ENCODE results near the gene UNC13A. TPM values are rescaled to one million over a fixed set of nuclear protein-coding genes. Genes with fewer than 3 reads are reported as not detected.

UNC13A gene
- total RNA-seq, 4 donors from 2014 or later, result 0.38 to 0.83 (median 0.62) TPM

DNA sequence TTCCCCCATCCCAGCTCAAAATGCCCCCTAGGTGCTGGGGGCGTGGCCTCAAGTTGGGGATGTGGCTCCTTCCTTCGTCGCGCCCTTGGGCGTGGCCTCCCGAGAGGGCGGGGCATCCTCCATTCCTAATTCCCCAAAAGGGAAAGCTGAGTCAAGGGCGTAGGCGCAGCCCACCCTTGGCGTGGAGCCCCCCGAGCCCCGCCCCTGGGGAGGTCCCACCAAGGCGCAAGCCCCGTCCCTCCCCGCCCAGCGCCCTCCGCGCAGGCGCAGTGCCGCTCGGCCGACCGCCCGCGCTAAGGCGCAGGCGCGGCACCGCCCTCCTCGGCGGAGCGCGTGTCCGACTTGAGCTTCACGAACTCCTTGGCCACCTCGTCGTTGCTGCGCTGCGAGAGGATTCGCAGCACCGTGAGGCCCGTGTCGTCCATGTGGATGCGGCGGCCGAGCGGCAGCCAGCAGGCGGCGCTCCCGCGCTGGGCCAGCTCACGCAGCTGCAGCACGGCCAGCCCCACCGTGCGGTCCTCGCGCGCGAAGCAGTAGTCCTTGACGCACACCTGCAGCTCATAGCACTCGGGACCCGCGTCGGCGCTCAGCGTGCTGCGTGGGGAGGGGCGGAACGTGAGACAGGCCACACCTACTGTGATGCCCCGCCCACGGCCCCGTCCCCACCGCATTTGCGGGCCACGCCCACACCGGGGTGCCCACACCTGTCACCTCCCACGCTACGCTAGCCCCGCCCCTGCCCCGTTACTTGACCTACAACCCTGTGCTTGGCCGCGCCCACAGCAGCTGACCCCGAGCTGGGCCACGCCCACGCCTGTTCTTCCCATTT is 82.2 kb downstream of the UNC13A start:
- no peaks in the 10 kb centered on the region for H3K27me3 ChIP-seq
- H3K4me3 ChIP-seq, result peak overlapping the region; percentile 28 to 54 (median 40)
- DNase-seq, result peak; percentile 75 to 91 (median 82)

DNA sequence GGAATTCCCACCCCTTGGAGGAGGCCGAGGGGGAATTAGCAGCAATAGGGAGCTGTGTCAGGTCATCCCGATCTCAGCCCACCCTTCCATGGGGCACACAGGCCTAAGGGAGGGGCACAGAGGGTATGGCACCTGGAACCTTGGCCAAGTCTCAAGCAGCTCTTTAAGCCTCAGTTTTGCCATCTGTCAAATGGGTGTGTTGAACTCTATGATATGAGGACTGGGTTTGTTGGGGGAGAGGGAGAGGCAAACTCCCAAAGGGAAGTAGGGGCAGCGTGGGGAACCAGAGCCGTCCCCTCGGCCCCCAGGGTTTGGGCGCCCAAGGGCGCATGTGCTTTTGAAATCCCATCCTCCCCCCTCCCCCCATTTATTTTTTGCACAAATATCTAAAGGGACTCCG is 83.0 kb downstream of the UNC13A start:
- Histone ChIP-seq H3K36me3 (no peaks in the 10 kb centered on the region), H3K27ac (no peak overlapping the region), H3K9me3 (peaks cover 0 to 7% (median 0%) of the 10 kb centered on the region in 4 donors), H3K4me1 (peaks cover 0 to 14% (median 12%) of the 10 kb centered on the region in 4 donors), H3K27me3 (no peaks in the 10 kb centered on the region), H3K4me3 (no peak overlapping the region)
- no peak for DNase-seq
- no peak for TF ChIP-seq POLR2A (IDR thresholded peaks at IDR 0.05)
- TF ChIP-seq, protein P1, sequence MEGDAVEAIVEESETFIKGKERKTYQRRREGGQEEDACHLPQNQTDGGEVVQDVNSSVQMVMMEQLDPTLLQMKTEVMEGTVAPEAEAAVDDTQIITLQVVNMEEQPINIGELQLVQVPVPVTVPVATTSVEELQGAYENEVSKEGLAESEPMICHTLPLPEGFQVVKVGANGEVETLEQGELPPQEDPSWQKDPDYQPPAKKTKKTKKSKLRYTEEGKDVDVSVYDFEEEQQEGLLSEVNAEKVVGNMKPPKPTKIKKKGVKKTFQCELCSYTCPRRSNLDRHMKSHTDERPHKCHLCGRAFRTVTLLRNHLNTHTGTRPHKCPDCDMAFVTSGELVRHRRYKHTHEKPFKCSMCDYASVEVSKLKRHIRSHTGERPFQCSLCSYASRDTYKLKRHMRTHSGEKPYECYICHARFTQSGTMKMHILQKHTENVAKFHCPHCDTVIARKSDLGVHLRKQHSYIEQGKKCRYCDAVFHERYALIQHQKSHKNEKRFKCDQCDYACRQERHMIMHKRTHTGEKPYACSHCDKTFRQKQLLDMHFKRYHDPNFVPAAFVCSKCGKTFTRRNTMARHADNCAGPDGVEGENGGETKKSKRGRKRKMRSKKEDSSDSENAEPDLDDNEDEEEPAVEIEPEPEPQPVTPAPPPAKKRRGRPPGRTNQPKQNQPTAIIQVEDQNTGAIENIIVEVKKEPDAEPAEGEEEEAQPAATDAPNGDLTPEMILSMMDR (IDR thresholded peaks at IDR 0.05), result no peak

More for the DNA sequence above, 82.2 kb downstream of the UNC13A start:
- no peaks in the 10 kb centered on the region for H3K36me3 ChIP-seq
- peaks cover 0 to 14% (median 12%) of the 10 kb centered on the region in 4 donors for H3K4me1 ChIP-seq
- peaks cover 0 to 7% (median 0%) of the 10 kb centered on the region in 4 donors for H3K9me3 ChIP-seq
- no peak for TF ChIP-seq POLR2A (IDR thresholded peaks at IDR 0.05)
- TF ChIP-seq, protein P1 (IDR thresholded peaks at IDR 0.05), result peak in 4 of 6 experiments; percentile 60 to 69 (median 64)
- peak overlapping the region in 3 of 4 donors; percentile 22 to 53 (median 48) for H3K27ac ChIP-seq

- H3K4me1 ChIP-seq, result peaks cover 0 to 14% (median 12%) of the 10 kb centered on the region in 4 donors
- DNase-seq, result no peak
- H3K4me3 ChIP-seq, result no peak overlapping the region
- no peaks in the 10 kb centered on the region for H3K36me3 ChIP-seq
- peaks cover 0 to 7% (median 0%) of the 10 kb centered on the region in 4 donors for H3K9me3 ChIP-seq
- no peak for TF ChIP-seq POLR2A (IDR thresholded peaks at IDR 0.05)
- TF ChIP-seq, protein P1 (IDR thresholded peaks at IDR 0.05), result no peak
- H3K27ac ChIP-seq, result no peak overlapping the region
- H3K27me3 ChIP-seq, result no peaks in the 10 kb centered on the region
These were observed 83.7 kb downstream of the UNC13A start for GRCh38 chr19:17604372-17605025.

DNA sequence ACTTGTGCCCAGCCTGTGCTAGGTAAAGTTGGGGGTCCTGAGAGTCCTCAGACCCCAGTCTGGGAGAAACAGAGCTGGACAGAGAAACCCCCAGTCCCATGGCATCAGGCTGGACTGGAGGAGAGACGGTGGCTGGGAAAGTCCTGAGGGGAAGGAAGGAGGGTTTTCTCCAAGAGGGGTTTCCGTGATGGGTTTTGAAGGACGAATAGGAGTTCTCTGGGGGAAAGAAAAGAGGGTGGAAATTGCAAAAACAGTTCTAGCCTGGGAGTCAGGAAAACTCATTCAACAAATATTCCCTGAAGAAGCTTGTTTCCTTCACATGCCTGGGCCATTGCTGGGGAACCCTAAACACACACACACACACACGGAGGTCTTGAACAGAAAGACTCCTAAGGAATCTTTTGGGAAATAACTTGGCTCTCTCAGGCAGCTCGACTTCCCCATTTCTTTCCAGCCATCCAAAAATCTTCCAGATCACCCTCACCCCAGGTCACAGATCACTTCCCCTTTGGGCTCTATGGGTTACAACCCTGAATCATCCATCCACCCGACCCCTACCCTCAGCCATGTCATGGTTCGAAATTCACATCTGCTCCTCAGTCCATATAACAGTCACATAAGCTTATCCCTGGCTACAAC is 85.2 kb downstream of the UNC13A start:
- Histone ChIP-seq H3K27ac (no peak overlapping the region), H3K4me3 (no peak overlapping the region), H3K9me3 (peaks cover 0 to 7% (median 0%) of the 10 kb centered on the region in 4 donors), H3K36me3 (no peaks in the 10 kb centered on the region), H3K27me3 (no peaks in the 10 kb centered on the region), H3K4me1 (peaks cover 0 to 14% (median 12%) of the 10 kb centered on the region in 4 donors)
- TF ChIP-seq POLR2A (IDR thresholded peaks at IDR 0.05), result no peak
- TF ChIP-seq, protein P1 (IDR thresholded peaks at IDR 0.05), result no peak
- no peak for DNase-seq

DNA sequence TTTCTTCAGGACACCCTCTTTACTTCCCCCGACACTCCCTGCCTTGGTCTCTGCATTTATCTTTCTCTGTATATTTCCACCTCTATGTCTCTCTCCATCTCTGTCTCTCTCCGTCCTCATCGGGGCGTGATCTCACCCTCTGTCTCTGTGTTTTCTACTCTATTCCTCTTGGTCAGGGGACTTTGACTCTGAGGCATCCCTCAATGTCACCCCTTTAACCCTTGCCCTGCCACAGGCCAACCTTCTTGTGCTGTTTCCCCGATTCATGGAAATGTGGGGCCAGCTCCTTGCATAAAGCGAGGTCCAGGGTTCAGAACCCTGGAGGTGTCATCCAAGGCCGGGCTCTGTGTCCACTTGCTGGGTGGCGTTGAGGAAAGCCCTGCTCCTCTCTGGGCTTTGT is 85.9 kb downstream of the UNC13A start:
- no peak for TF ChIP-seq POLR2A (IDR thresholded peaks at IDR 0.05)
- TF ChIP-seq, protein P1 (IDR thresholded peaks at IDR 0.05), result no peak
- Histone ChIP-seq H3K27me3 (no peaks in the 10 kb centered on the region), H3K4me3 (no peak overlapping the region)

More for the DNA sequence above, 85.9 kb downstream of the UNC13A start:
- H3K27ac ChIP-seq, result no peak overlapping the region
- DNase-seq, result no peak
- no peaks in the 10 kb centered on the region for H3K36me3 ChIP-seq
- H3K9me3 ChIP-seq, result peaks cover 0 to 7% (median 0%) of the 10 kb centered on the region in 4 donors
- H3K4me1 ChIP-seq, result peaks cover 0 to 14% (median 12%) of the 10 kb centered on the region in 4 donors
